Suprapubic skin (tissue), 4 donors: ENCODE measurements around the gene CLDN20. TPM values are rescaled to one million over a fixed set of nuclear protein-coding genes. Genes with fewer than 3 reads are reported as not detected.

Source experiments
- DNase-seq, 2 donors: peaks; one replicate each; pipeline ENCODE4 v3.0.0-alpha.2; 2019; ENCODE audit warnings: low spot score in 2 of 2
- H3K27ac ChIP-seq: fragments of 200-600 bp; sonication (generic); one replicate; pipeline ENCODE4 v1.5.1; 2019
- H3K27me3 ChIP-seq: fragments of 200-600 bp; sonication (generic); one replicate; pipeline ENCODE4 v1.5.1; 2019
- H3K36me3 ChIP-seq: fragments of 200-600 bp; sonication (generic); one replicate; pipeline ENCODE4 v1.5.1; 2019
- H3K4me1 ChIP-seq: fragments of 200-600 bp; sonication (generic); one replicate; pipeline ENCODE4 v1.5.1; 2019
- H3K4me3 ChIP-seq: fragments of 200-600 bp; sonication (generic); one replicate; pipeline ENCODE4 v1.5.1; 2019; ENCODE audit warnings: mild to moderate bottlenecking
- H3K9me3 ChIP-seq: fragments of 200-600 bp; sonication (generic); one replicate; pipeline ENCODE4 v1.5.1; 2019
- CTCF ChIP-seq, 2 donors: fragments of 200-600 bp in 1 of 2; fragments of 450-650 bp in 1 of 2; sonication (generic) in 1 of 2; IDR thresholded peaks; one replicate each; pipeline ENCODE4 v1.5.1; 2016 to 2019; ENCODE audit warnings: antibody characterized with exemption in 2 of 2, mild to moderate bottlenecking in 1 of 2, moderate library complexity in 1 of 2
- EP300 ChIP-seq: sonication (generic); formaldehyde crosslinking; IDR thresholded peaks from one replicate; pipeline ENCODE4 v1.6.1; 2017; ENCODE audit warnings: antibody characterized with exemption
- POLR2A ChIP-seq, 2 donors: fragments of 450-650 bp; IDR thresholded peaks; one replicate each; pipeline ENCODE4 v1.6.1; 2017; ENCODE audit warnings: antibody characterized with exemption in 2 of 2, mild to moderate bottlenecking in 2 of 2, moderate library complexity in 2 of 2
- POLR2AphosphoS5 ChIP-seq, 3 donors: sonication (generic); formaldehyde crosslinking; IDR thresholded peaks; one replicate each; pipeline ENCODE4 v1.6.1; 2017; ENCODE audit warnings: antibody characterized with exemption in 3 of 3
- WGBS: methylation state at CpG from one replicate; pipeline ENCODE4 v1.1.5; 2018; 5-methylcytosine and 5-hydroxymethylcytosine counted together
- total RNA-seq, 4 donors: library from RNA; depleted of rRNA; stranded (reverse); fragments of >200 nt; gene quantifications; one replicate each; pipeline ENCODE4 v1.1.0, GENCODE V29; 2016

The CLDN20 gene
- total RNA-seq, 4 donors from 2014 or later: not detected

DNA sequence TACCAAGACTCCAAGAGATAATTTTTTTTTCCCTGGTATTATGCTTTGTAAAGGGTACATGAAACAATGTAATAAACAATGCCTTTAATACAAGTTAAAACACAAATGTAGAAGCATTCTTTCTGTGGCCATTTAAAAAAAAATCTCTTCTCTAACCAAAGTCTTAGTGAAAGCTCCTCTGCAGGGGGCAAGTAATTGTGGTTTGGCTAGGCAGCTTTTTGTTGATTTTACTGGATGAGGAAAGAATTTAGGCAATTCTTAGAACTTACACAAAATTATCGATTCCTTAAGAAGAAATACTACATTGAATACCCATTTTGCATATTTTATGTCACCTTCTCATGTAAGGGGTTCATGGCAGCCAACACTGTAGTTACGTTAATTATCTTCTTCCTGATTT lies 38.1 kb downstream of the CLDN20 start:
- H3K27ac ChIP-seq: no peak overlapping the region
- H3K36me3 ChIP-seq: peaks cover 33% of the 10 kb centered on the region
- 88% methylated on average over 2 of the region's 2 CpGs for WGBS

GRCh38 chr6:155303361-155303870 lies 39.6 kb downstream of the CLDN20 start:
- DNase-seq: no peak
- Histone ChIP-seq H3K36me3 (peaks cover 33% of the 10 kb centered on the region), H3K27me3 (no peaks in the 10 kb centered on the region), H3K27ac (no peak overlapping the region), H3K4me1 (no peaks in the 10 kb centered on the region), H3K9me3 (no peaks in the 10 kb centered on the region), H3K4me3 (no peak overlapping the region)
- WGBS: 63% methylated on average over 4 of the region's 4 CpGs
- TF ChIP-seq EP300 (no peak), CTCF (IDR thresholded peaks at IDR 0.05) (no peak), POLR2A (IDR thresholded peaks at IDR 0.05) (no peak), POLR2AphosphoS5 (IDR thresholded peaks at IDR 0.05) (no peak)

More for the DNA sequence above, 38.1 kb downstream of the CLDN20 start:
- H3K9me3 ChIP-seq: no peaks in the 10 kb centered on the region
- no peak for TF ChIP-seq EP300
- no peak for TF ChIP-seq POLR2A (IDR thresholded peaks at IDR 0.05)
- TF ChIP-seq POLR2AphosphoS5 (IDR thresholded peaks at IDR 0.05): no peak
- no peaks in the 10 kb centered on the region for H3K27me3 ChIP-seq
- H3K4me1 ChIP-seq: no peaks in the 10 kb centered on the region
- DNase-seq: no peak
- no peak overlapping the region for H3K4me3 ChIP-seq

DNA sequence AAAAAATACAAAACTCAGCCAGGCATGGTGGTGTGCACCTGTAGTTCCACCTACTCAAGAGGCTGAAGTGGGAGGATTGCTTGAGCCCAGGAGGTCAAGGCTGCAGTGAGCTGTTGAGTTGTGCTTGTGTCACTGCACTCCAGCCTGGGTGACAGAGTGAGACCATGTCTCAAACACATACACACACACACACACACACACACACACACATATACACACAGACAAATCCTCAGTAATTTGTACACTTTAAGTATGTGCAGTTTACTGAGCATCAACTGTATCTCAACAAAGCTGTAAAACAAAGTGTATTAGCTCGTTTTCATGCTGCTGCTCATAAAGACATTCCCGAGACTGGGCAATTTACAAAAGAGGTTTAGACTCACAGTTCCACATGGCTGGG lies 43.1 kb downstream of the CLDN20 start:
- H3K27me3 ChIP-seq: no peaks in the 10 kb centered on the region
- peaks cover 31% of the 10 kb centered on the region for H3K36me3 ChIP-seq
- H3K27ac ChIP-seq: no peak overlapping the region
- H3K4me3 ChIP-seq: no peak overlapping the region
- DNase-seq: no peak
- no peaks in the 10 kb centered on the region for H3K4me1 ChIP-seq
- H3K9me3 ChIP-seq: no peaks in the 10 kb centered on the region
- no peak for TF ChIP-seq CTCF (IDR thresholded peaks at IDR 0.05)
- no peak for TF ChIP-seq POLR2AphosphoS5 (IDR thresholded peaks at IDR 0.05)
- TF ChIP-seq EP300: no peak
- TF ChIP-seq POLR2A (IDR thresholded peaks at IDR 0.05): no peak
- WGBS: 65% methylated on average over 2 of the region's 2 CpGs

DNA sequence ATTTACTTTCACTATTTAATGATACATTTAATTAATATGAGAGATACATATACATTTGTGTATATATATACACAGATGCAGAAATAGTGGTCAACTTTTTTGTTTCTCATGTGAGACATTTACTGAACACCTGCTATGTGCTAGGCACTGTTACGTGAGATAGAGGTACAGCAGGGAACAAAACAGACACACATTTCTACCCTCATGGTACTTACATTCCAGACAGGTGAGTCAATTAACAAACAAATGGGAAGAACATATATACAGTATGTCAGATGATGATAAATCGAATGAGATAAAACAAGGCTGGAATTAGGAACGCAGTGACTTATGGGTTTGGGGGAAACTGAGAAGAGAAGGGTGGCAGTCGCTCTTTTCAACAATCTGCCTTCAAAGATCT lies 45.3 kb downstream of the CLDN20 start:
- 93% methylated on average over 4 of the region's 4 CpGs for WGBS
- Histone ChIP-seq H3K36me3 (peaks cover 22% of the 10 kb centered on the region), H3K4me3 (no peak overlapping the region), H3K4me1 (peaks cover 8% of the 10 kb centered on the region), H3K9me3 (no peaks in the 10 kb centered on the region), H3K27me3 (no peaks in the 10 kb centered on the region), H3K27ac (no peak overlapping the region)
- DNase-seq: no peak
- TF ChIP-seq POLR2AphosphoS5 (IDR thresholded peaks at IDR 0.05) (no peak), POLR2A (IDR thresholded peaks at IDR 0.05) (no peak), CTCF (IDR thresholded peaks at IDR 0.05) (no peak), EP300 (no peak)

DNA sequence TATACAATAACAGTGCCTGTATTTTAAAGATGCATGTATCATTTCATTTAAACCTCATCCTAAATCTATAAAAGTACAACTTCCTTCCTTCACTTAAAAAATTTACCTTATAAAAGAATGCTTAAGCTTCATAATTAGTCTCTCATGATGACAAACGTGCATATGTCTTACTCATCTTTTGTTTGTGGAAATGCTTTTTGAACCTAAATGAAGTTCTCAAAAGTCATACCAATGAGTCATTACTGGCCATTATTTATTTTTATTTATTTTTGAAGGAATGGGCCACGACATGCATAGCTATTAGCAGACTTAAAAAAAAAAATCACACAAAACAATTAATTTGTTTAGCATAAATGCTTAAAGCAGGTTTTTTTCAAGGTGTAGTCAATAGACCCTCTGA lies 46.8 kb downstream of the CLDN20 start:
- H3K27ac ChIP-seq: no peak overlapping the region
- WGBS: 44% methylated on average over 2 of the region's 2 CpGs
- TF ChIP-seq EP300 (no peak), POLR2AphosphoS5 (IDR thresholded peaks at IDR 0.05) (no peak), CTCF (IDR thresholded peaks at IDR 0.05) (no peak)

DNA sequence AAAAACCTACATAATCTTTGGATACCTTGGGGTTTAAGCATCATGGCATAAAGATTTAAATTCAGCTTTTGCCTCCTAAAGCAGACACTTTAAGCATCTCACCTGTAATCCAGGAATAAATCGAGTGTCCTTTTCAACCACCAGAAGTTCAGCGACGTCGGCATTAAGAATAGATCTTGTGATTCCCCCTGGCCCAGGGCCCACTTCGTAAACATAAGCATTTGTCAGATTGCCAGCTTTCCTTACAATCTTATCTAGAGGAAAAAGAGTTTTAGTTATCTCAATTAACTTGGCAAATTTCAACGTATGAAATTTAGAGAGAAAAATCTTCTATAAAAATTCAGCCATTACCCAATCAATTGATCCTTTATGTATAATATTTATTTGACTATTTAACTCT lies 47.3 kb downstream of the CLDN20 start:
- peaks cover 22% of the 10 kb centered on the region for H3K36me3 ChIP-seq
- H3K9me3 ChIP-seq: no peaks in the 10 kb centered on the region
- H3K4me1 ChIP-seq: peaks cover 17% of the 10 kb centered on the region
- WGBS: 38% methylated on average over 6 of the region's 6 CpGs
- TF ChIP-seq CTCF (IDR thresholded peaks at IDR 0.05) (no peak), POLR2AphosphoS5 (IDR thresholded peaks at IDR 0.05) (no peak), POLR2A (IDR thresholded peaks at IDR 0.05) (no peak), EP300 (no peak)
- no peaks in the 10 kb centered on the region for H3K27me3 ChIP-seq
- H3K4me3 ChIP-seq: no peak overlapping the region
- DNase-seq: no peak
- H3K27ac ChIP-seq: no peak overlapping the region

More for the DNA sequence above, 46.8 kb downstream of the CLDN20 start:
- Histone ChIP-seq H3K27me3 (no peaks in the 10 kb centered on the region), H3K4me1 (peaks cover 16% of the 10 kb centered on the region), H3K9me3 (no peaks in the 10 kb centered on the region), H3K4me3 (no peak overlapping the region), H3K36me3 (peaks cover 22% of the 10 kb centered on the region)
- DNase-seq: no peak
